A549 (cell line): ENCODE results near the gene OBSCN. TPM values are rescaled to one million over a fixed set of nuclear protein-coding genes. Genes with fewer than 3 reads are reported as not detected.
"Not testable (repeated sequence)": the region's sequence is repeated elsewhere in the genome, so short reads cannot be mapped to it uniquely, and the experiment has no call there.

Experiments used
- ATAC-seq, 2 experiments: fragments of 200-7000 bp in 1 of 2; fragments of >200 bp in 1 of 2; cut with Nextera tagmentation in 1 of 2; cut with Tn5 transposase in 1 of 2; 3 replicates each; pipeline versions ENCODE4 v1.8.0 to v1.9.1; 2018 to 2020; ENCODE audit warnings: mild to moderate bottlenecking in 1 of 2, moderate library complexity in 1 of 2
- CTCF ChIA-PET: fragments of 300-600 bp; sonication (Branson Sonifier 250); formaldehyde crosslinking; extraction: SDS; loops from one replicate; lab custom pipeline; 2021; ENCODE audit warnings: antibody characterized with exemption, inconsistent platforms; lab: Yijun Ruan, JAX
- POLR2A ChIA-PET: fragments of 350-600 bp; formaldehyde crosslinking; extraction: SDS; loops from one replicate; lab custom pipeline; 2021; ENCODE audit warnings: antibody characterized with exemption, inconsistent platforms; lab: Yijun Ruan, JAX
- DNase-seq, 2 experiments: peaks; one replicate each; pipeline versions ENCODE4 v3.0.0 to v3.0.0-alpha.2; 2011 to 2016; ENCODE audit warnings: low read depth in 1 of 2, low spot score in 1 of 2
- FAIRE-seq: peaks from 2 replicates; lab custom pipeline; 2011; peaks lifted over from hg19 to GRCh38; lab: Jason Lieb, UNC
- H3K27ac ChIP-seq, 2 experiments: fragments of >200 bp; sonication (Bioruptor Twin); formaldehyde crosslinking; 3 replicates each; pipeline ENCODE4 v1.5.1; 2016 to 2017
- H3K4me1 ChIP-seq: fragments of >200 bp; sonication (Bioruptor Twin); formaldehyde crosslinking; 3 replicates; pipeline ENCODE4 v1.6.1; 2016
- H3K4me2 ChIP-seq: fragments of >200 bp; sonication (Bioruptor Twin); formaldehyde crosslinking; 3 replicates; pipeline ENCODE4 v1.6.1; 2016
- H3K4me3 ChIP-seq: fragments of >200 bp; sonication (Bioruptor Twin); formaldehyde crosslinking; 3 replicates; pipeline ENCODE4 v1.5.1; 2016
- H3K9me3 ChIP-seq: fragments of >200 bp; sonication (Bioruptor Twin); formaldehyde crosslinking; 3 replicates; pipeline ENCODE4 v1.6.1; 2016
- CEBPB ChIP-seq, 2 experiments: fragments of >200 bp in 1 of 2; sonication (Bioruptor Twin) in 1 of 2; formaldehyde crosslinking in 1 of 2; IDR thresholded peaks; 2 replicates each; pipeline ENCODE4 v1.6.1; 2012 to 2016
- CHD2 ChIP-seq: fragments of 150-350 bp; IDR thresholded peaks from 2 replicates; pipeline ENCODE4 v1.6.1; 2014; ENCODE audit warnings: low read length; ENCODE audit not compliant: partially characterized antibody
- EHF ChIP-seq: fragments of 250-450 bp; sonication (Bioruptor Pico); IDR thresholded peaks from 2 replicates; pipeline ENCODE4 v1.5.0; 2020; ENCODE audit warnings: mild to moderate bottlenecking
- HDAC2 ChIP-seq: fragments of 200-600 bp; sonication (generic); IDR thresholded peaks from 2 replicates; pipeline ENCODE4 v1.6.1; 2016
- HEYL ChIP-seq: fragments of 250-450 bp; sonication (Bioruptor Pico); IDR thresholded peaks from 2 replicates; pipeline ENCODE4 v1.8.0; 2021; ENCODE audit warnings: mild to moderate bottlenecking, moderate library complexity
- JUN ChIP-seq, 2 experiments: fragments of >200 bp; sonication (Bioruptor Twin); formaldehyde crosslinking; IDR thresholded peaks; 2 replicates in 1 of 2; 3 replicates in 1 of 2; pipeline ENCODE4 v1.6.1; 2016 to 2017
- KDM1A ChIP-seq: fragments of 200-600 bp; sonication (generic); IDR thresholded peaks from 2 replicates; pipeline ENCODE4 v1.6.1; 2016; ENCODE audit warnings: low read depth, mild to moderate bottlenecking
- MAZ ChIP-seq: fragments of 150-350 bp; IDR thresholded peaks from 2 replicates; pipeline ENCODE4 v1.6.1; 2014; ENCODE audit warnings: antibody characterized with exemption, low read depth, low read length, borderline replicate concordance
- MYC ChIP-seq: IDR thresholded peaks from 2 replicates; pipeline ENCODE4 v1.6.1; 2012; ENCODE audit warnings: mild to moderate bottlenecking, inconsistent platforms, low read length, improper control_type of control experiment, borderline replicate concordance
- NFE2L2 ChIP-seq: fragments of 150-350 bp; conservative IDR thresholded peaks from 2 replicates; pipeline ENCODE4 v1.6.1; 2014; ENCODE audit warnings: low read length
- PHF8 ChIP-seq: fragments of 200-600 bp; sonication (generic); IDR thresholded peaks from 2 replicates; pipeline ENCODE4 v1.6.1; 2016; ENCODE audit warnings: low read depth, mild to moderate bottlenecking, antibody characterized with exemption, moderate library complexity, borderline replicate concordance
- RARB ChIP-seq: fragments of 250-450 bp; sonication (Bioruptor Pico); IDR thresholded peaks from 2 replicates; pipeline ENCODE4 v1.8.0; 2021; ENCODE audit warnings: mild to moderate bottlenecking, moderate library complexity
- SREBF2 ChIP-seq: fragments of 450-650 bp; IDR thresholded peaks from 2 replicates; pipeline ENCODE4 v1.6.1; 2014; ENCODE audit warnings: mild to moderate bottlenecking, moderate library complexity
- TFCP2L1 ChIP-seq: fragments of 250-450 bp; sonication (Bioruptor Pico); IDR thresholded peaks from 2 replicates; pipeline ENCODE4 v1.5.0; 2021; ENCODE audit warnings: mild to moderate bottlenecking
- USF2 ChIP-seq: fragments of 450-650 bp; IDR thresholded peaks from 2 replicates; pipeline ENCODE4 v1.6.1; 2014; ENCODE audit warnings: antibody characterized with exemption
- ZC3H11A ChIP-seq: fragments of 450-650 bp; IDR thresholded peaks from 2 replicates; pipeline ENCODE4 v1.6.1; 2014; ENCODE audit warnings: antibody characterized with exemption, mild to moderate bottlenecking
- ZSCAN20 ChIP-seq: fragments of 250-450 bp; sonication (Bioruptor Pico); IDR thresholded peaks from 2 replicates; pipeline ENCODE4 v1.8.0; 2022; ENCODE audit warnings: mild to moderate bottlenecking, moderate library complexity
- WGBS: methylation state at CpG from one replicate; pipeline ENCODE4 v1.1.6; 2017; ENCODE audit errors: missing lambda C conversion rate; 5-methylcytosine and 5-hydroxymethylcytosine counted together
- polyA plus RNA-seq, 4 experiments: library from polyadenylated mRNA; depleted of rRNA in 3 of 4; stranded (reverse); fragments of >200 nt; fragmentation: RNase III in 1 of 4; extraction: RNeasy Plus Mini Kit Qiagen cat#74134 plus additional on column Dnase treatment in 1 of 4; gene quantifications; 2 replicates in 3 of 4; 3 replicates in 1 of 4; pipeline ENCODE4 v1.2.3, GENCODE V29; 2011 to 2017
- TF ChIP-seq, protein P1 (sequence below): fragments of 150-350 bp; IDR thresholded peaks from 2 replicates; pipeline ENCODE4 v1.6.1; 2014; ENCODE audit warnings: low read depth, mild to moderate bottlenecking, low read length
- TF ChIP-seq, protein P2 (sequence below): IDR thresholded peaks from 2 replicates; pipeline ENCODE4 v1.6.1; 2012; ENCODE audit warnings: low read depth, borderline replicate concordance
- TF ChIP-seq, protein P3 (sequence below): fragments of >200 bp; sonication (Bioruptor Twin); formaldehyde crosslinking; IDR thresholded peaks from 3 replicates; pipeline ENCODE4 v1.5.1; 2016
- TF ChIP-seq, protein P4 (sequence below): IDR thresholded peaks from 2 replicates; pipeline ENCODE4 v1.6.1; 2012

Gene OBSCN
- polyA plus RNA-seq, 2 of the 4 experiments (the other 2 are of a cell fraction): 3.1 to 6.8 TPM

GRCh38 chr1:228267962-228268880 lies 60.4 kb downstream of the OBSCN start (continued):
- no peak for TF ChIP-seq USF2

DNA sequence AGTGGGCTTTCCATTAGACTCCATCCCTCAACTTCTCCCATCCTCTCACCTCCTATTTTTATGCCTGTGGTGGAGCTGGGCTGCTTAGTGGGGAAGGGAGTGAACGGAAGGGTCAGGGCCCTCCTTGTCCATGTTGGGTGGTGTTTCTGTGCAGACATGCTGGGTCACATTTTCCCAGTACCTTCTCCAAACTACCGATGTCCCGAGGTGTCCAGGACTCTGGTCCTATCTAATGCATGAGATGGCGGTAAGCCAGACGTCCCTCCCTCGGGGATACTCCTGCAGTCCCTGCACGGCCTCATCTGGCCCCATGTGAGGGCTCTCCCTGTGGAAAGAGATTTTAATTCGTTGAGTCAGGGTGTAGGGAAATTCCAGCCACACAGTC lies 61.0 kb downstream of the OBSCN start:
- TF ChIP-seq HDAC2 (no peak), MAZ (no peak), MYC (no peak), CHD2 (no peak), TFCP2L1 (CRISPR knock-in tag) (no peak), CEBPB (IDR thresholded peaks at IDR 0.05) (no peak), ZSCAN20 (CRISPR knock-in tag) (no peak), SREBF2 (no peak), EHF (CRISPR knock-in tag) (no peak), JUN (IDR thresholded peaks at IDR 0.05) (no peak), USF2 (no peak)
- TF ChIP-seq, protein P1, sequence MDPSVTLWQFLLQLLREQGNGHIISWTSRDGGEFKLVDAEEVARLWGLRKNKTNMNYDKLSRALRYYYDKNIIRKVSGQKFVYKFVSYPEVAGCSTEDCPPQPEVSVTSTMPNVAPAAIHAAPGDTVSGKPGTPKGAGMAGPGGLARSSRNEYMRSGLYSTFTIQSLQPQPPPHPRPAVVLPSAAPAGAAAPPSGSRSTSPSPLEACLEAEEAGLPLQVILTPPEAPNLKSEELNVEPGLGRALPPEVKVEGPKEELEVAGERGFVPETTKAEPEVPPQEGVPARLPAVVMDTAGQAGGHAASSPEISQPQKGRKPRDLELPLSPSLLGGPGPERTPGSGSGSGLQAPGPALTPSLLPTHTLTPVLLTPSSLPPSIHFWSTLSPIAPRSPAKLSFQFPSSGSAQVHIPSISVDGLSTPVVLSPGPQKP: no peak
- POLR2A ChIA-PET: no interaction called here
- WGBS: 67% methylated on average over 8 of the region's 8 CpGs

DNA sequence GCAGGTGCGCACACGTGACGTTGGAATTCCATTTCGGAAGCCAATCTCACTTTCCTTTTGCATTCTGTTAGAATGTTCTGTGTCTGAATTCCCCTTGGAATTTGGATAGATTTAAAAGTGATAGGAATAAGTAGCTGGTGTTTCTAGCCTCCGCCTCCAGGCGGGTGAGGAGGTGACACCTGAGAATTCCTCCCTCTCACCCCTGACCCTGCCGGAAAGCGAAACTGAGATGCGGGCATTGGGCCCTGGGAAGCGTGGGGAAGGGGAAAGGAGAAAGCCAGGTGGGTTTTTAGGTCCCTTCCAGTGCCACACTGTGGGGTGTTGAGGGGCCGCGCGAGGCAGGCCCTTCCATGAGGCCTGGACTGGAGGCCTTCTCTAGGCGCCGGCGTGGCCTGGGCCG lies 61.6 kb downstream of the OBSCN start:
- CTCF ChIA-PET: interaction anchor here (0.8 kb wide), 1 partner anchor 55 kb away, joined by 3 read pairs; no protein-coding TSS in a partner anchor
- WGBS: 94% methylated on average over 15 of the region's 17 CpGs
- ATAC-seq, H3K27ac ChIP-seq, POLR2A ChIA-PET, H3K4me2 ChIP-seq, H3K4me1 ChIP-seq, DNase-seq, FAIRE-seq, H3K9me3 ChIP-seq, H3K4me3 ChIP-seq: not testable (repeated sequence)

More for the DNA sequence above, 61.0 kb downstream of the OBSCN start:
- Histone ChIP-seq H3K4me3 (no peak overlapping the region), H3K4me2 (no peak overlapping the region), H3K4me1 (no peaks in the 10 kb centered on the region), H3K27ac (no peak overlapping the region), H3K9me3 (no peaks in the 10 kb centered on the region)
- DNase-seq (no peak), FAIRE-seq (no peak), ATAC-seq (no peak)
- CTCF ChIA-PET: interaction anchor here (0.8 to 1.5 kb wide), 2 partner anchors 55 to 124 kb away, joined by 3 read pairs; no protein-coding TSS in a partner anchor

DNA sequence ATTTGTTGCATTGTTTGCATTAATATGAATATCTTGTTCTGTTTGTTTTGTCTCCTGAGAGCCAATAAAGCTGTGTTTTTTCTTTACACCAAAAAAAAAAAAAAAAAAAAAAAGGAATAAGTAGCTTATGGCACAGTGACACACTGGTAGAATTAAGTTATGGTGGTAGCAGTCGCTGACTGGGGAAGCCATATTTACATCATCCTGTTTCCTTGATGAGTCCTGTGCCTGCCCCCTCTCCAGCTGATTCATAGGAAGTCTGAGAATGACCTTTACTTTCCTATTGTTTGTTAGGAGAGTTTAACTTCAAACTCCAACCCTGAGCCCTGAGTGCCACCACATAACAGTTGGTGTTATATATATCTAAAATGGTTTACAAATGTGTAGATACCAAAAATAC lies 62.2 kb downstream of the OBSCN start:
- ATAC-seq (no peak), DNase-seq (peak in 1 of 2 experiments; percentile 24), FAIRE-seq (no peak)
- H3K27ac ChIP-seq: no peak overlapping the region
- H3K9me3 ChIP-seq: no peaks in the 10 kb centered on the region
- no peak overlapping the region for H3K4me2 ChIP-seq
- WGBS: 59% methylated on average over 1 of the region's 1 CpG
- no peaks in the 10 kb centered on the region for H3K4me1 ChIP-seq
- POLR2A ChIA-PET: no interaction called here
- H3K4me3 ChIP-seq: no peak overlapping the region
- CTCF ChIA-PET: no interaction called here
- TF ChIP-seq NFE2L2: no peak
- TF ChIP-seq ZC3H11A: no peak
- TF ChIP-seq KDM1A: no peak
- TF ChIP-seq, protein P2, sequence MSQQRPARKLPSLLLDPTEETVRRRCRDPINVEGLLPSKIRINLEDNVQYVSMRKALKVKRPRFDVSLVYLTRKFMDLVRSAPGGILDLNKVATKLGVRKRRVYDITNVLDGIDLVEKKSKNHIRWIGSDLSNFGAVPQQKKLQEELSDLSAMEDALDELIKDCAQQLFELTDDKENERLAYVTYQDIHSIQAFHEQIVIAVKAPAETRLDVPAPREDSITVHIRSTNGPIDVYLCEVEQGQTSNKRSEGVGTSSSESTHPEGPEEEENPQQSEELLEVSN: no peak
- no peak for TF ChIP-seq HEYL (CRISPR knock-in tag)
- no peak for TF ChIP-seq USF2
- TF ChIP-seq PHF8: no peak
- TF ChIP-seq, protein P3, sequence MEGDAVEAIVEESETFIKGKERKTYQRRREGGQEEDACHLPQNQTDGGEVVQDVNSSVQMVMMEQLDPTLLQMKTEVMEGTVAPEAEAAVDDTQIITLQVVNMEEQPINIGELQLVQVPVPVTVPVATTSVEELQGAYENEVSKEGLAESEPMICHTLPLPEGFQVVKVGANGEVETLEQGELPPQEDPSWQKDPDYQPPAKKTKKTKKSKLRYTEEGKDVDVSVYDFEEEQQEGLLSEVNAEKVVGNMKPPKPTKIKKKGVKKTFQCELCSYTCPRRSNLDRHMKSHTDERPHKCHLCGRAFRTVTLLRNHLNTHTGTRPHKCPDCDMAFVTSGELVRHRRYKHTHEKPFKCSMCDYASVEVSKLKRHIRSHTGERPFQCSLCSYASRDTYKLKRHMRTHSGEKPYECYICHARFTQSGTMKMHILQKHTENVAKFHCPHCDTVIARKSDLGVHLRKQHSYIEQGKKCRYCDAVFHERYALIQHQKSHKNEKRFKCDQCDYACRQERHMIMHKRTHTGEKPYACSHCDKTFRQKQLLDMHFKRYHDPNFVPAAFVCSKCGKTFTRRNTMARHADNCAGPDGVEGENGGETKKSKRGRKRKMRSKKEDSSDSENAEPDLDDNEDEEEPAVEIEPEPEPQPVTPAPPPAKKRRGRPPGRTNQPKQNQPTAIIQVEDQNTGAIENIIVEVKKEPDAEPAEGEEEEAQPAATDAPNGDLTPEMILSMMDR: no peak
- TF ChIP-seq, protein P4, sequence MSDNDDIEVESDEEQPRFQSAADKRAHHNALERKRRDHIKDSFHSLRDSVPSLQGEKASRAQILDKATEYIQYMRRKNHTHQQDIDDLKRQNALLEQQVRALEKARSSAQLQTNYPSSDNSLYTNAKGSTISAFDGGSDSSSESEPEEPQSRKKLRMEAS: no peak
- no peak for TF ChIP-seq RARB
